RWPE2 (cell line): ENCODE measurements around the gene WIZ.
A peak's percentile ranks its signal among the peaks of the same experiment; 100 is the strongest.

ENCODE experiments used
- ATAC-seq: fragments of 200-7000 bp; cut with Tn5 transposase; 3 replicates; pipeline ENCODE4 v1.9.1; 2021; ENCODE audit warnings: low read depth
- DNase-seq: peaks from one replicate; pipeline ENCODE4 v3.0.0-alpha.2; 2020; ENCODE audit warnings: low spot score
- H3K27ac ChIP-seq: fragments of 450-650 bp; 2 replicates; pipeline ENCODE4 v1.5.1; 2017; ENCODE audit warnings: mild to moderate bottlenecking; ENCODE audit not compliant: poor library complexity, severe bottlenecking
- H3K27me3 ChIP-seq: fragments of 250-450 bp; sonication (Bioruptor Pico); 2 replicates; pipeline ENCODE4 v1.5.1; 2021; ENCODE audit warnings: mild to moderate bottlenecking, moderate library complexity; ENCODE audit not compliant: insufficient read depth, poor library complexity, severe bottlenecking
- H3K36me3 ChIP-seq: fragments of 250-450 bp; sonication (Bioruptor Pico); 2 replicates; pipeline ENCODE4 v1.5.1; 2020; ENCODE audit warnings: low read depth, mild to moderate bottlenecking, moderate library complexity
- H3K4me1 ChIP-seq: fragments of 250-450 bp; sonication (Bioruptor Pico); 2 replicates; pipeline ENCODE4 v1.5.1; 2021; ENCODE audit warnings: mild to moderate bottlenecking, moderate library complexity; ENCODE audit not compliant: insufficient read depth, poor library complexity, severe bottlenecking
- H3K4me3 ChIP-seq: fragments of 250-450 bp; sonication (Bioruptor Pico); 2 replicates; pipeline ENCODE4 v1.5.1; 2021; ENCODE audit warnings: mild to moderate bottlenecking, moderate library complexity; ENCODE audit not compliant: severe bottlenecking
- H3K9me3 ChIP-seq: fragments of 250-450 bp; sonication (Bioruptor Pico); 2 replicates; pipeline ENCODE4 v1.5.1; 2021; ENCODE audit warnings: mild to moderate bottlenecking, moderate library complexity; ENCODE audit not compliant: severe bottlenecking
- TF ChIP-seq, protein P1 (sequence below): fragments of 450-650 bp; IDR thresholded peaks from one replicate; pipeline ENCODE4 v1.5.1; 2017; ENCODE audit warnings: mild to moderate bottlenecking, moderate library complexity; ENCODE audit not compliant: poor library complexity, severe bottlenecking

Gene WIZ

DNA sequence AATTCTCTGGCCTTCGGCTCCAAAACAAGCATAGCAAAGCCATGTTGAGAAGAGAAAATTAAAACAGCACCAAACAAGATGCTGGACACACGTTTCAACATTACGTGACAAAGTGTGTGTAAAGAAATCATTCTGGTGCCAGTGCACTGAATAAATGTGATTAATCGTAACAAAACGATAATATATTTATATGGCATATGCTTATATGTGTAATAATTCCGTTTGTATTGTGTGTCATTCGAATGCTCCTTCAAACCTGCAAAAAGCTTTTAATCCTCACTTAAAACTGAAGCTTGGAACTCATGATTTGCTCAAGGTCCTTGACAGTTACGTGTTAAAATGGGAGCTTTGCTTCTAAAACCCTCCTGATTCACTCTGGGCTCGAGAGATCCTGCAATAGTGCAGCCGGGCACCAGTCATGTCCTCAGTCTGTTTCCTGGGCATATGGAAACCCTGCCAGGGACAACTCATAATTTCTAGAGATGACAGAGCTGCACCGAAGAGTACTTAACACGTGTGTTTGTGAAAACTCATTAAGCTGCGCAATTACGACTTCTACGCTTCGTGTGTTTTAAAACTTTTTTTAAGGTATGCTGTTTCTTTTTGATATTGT, 30.2 kb downstream of the WIZ start:
- Histone ChIP-seq H3K9me3 (peaks cover 4% of the 10 kb centered on the region), H3K4me3 (peak overlapping the region; percentile 78), H3K36me3 (peaks cover 40% of the 10 kb centered on the region), H3K27me3 (no peaks in the 10 kb centered on the region), H3K4me1 (no peaks in the 10 kb centered on the region), H3K27ac (peak overlapping the region; percentile 8)
- no peak for DNase-seq
- ATAC-seq, result no peak
- TF ChIP-seq, protein P1, sequence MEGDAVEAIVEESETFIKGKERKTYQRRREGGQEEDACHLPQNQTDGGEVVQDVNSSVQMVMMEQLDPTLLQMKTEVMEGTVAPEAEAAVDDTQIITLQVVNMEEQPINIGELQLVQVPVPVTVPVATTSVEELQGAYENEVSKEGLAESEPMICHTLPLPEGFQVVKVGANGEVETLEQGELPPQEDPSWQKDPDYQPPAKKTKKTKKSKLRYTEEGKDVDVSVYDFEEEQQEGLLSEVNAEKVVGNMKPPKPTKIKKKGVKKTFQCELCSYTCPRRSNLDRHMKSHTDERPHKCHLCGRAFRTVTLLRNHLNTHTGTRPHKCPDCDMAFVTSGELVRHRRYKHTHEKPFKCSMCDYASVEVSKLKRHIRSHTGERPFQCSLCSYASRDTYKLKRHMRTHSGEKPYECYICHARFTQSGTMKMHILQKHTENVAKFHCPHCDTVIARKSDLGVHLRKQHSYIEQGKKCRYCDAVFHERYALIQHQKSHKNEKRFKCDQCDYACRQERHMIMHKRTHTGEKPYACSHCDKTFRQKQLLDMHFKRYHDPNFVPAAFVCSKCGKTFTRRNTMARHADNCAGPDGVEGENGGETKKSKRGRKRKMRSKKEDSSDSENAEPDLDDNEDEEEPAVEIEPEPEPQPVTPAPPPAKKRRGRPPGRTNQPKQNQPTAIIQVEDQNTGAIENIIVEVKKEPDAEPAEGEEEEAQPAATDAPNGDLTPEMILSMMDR, result peak; percentile 45

DNA sequence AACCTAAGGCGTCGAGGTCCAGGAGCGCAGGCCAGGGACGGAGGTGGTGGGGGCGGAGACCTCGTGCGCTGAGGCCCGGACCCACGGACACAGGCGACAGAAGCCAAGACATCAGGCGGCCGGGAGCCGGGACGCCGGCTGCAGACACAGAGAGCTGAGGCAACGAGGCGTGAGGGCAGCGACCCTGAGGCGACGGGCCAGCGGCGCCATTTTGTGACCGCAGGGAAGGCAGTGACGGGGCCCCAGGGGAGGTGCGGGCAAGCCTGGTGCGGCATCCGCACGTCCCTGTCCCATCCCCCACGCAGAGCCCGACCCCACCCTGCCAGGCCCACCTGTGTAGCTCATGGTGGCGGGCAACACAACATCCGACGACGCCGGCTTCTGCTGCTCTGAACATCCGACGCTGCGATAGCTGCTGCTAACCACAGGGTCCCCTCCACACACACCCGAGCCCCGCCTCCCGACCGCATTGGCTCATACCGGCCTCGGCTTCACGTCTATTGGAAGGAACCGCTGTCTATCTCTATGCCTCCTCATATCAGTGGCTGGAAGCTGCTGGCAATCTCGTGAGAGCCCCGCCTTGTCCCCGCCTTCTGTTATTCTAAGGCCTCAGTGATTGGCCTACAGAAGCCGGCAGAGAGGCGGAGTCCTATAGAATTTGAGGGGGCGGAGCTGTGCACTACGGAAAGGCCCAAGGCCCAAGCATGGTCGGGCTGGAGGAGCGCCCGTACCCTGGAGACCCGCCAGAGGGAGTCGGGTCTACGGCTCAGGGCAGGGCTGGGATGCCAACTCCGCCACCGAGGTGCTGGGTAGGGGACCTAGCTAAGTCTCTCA, 31.0 kb downstream of the WIZ start, which contains the start of gene AKAP8L:
Gene AKAP8L, minus strand, starts transcription at position 410 of the 834 bp plus-strand sequence. Its CDS starts 65 bp downstream, at position 345.
- Histone ChIP-seq H3K36me3 (peaks cover 32% of the 10 kb centered on the region), H3K9me3 (peaks cover 4% of the 10 kb centered on the region), H3K27me3 (no peaks in the 10 kb centered on the region), H3K4me3 (peak within 1 kb of the TSS; percentile 78), H3K4me1 (no peaks in the 10 kb centered on the region), H3K27ac (peak within 1 kb of the TSS; percentile 51)
- TF ChIP-seq, protein P1, result peak; percentile 75
- DNase-seq (peak; percentile 99), ATAC-seq (peak; percentile 96)

DNA sequence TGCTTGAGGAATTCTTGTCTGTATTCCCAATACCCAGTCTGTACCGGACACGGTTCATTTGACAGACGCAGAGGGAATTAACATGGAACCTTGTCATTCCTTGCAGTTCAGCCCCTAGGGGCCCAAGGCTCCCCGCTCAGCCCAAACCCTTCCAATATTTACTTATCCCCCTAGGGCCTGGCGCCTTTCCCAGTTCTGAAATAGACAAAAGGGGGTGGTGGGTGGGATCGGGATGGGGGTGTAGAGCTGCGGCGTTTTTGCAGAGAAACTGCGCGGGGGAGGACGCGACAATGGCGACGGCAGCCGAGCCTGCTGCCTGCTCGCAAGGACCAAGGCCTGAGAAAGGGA, 31.6 kb downstream of the WIZ start:
- H3K27ac ChIP-seq, result peak overlapping the region; percentile 51
- no peaks in the 10 kb centered on the region for H3K27me3 ChIP-seq
- H3K4me1 ChIP-seq, result no peaks in the 10 kb centered on the region
- ATAC-seq (no peak), DNase-seq (no peak)
- TF ChIP-seq, protein P1, result no peak
- peaks cover 27% of the 10 kb centered on the region for H3K36me3 ChIP-seq
- H3K9me3 ChIP-seq, result peaks cover 1% of the 10 kb centered on the region
- H3K4me3 ChIP-seq, result peak overlapping the region; percentile 78

DNA sequence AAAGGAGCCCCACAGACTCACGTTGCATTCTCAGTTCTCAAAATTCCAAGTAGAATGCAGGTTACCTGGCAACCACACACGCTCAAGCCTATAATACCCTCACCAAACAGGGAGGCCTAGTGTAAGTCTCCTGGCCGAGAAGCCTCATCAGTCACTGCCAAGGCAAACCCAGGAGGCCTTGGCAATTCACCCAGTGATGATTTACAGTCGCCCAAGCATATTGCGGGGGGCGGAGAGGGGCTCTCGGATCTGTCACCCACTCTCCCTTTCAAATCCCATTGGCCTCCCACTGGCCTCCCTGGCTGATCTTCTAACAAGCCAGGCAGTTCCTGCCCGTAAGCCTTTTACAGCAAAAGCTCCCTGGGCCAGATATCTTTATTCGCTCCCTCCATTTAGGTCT, 32.1 kb downstream of the WIZ start:
- DNase-seq, result no peak
- Histone ChIP-seq H3K9me3 (no peaks in the 10 kb centered on the region), H3K36me3 (peaks cover 28% of the 10 kb centered on the region), H3K27ac (peak overlapping the region; percentile 51), H3K4me3 (peak overlapping the region; percentile 78), H3K4me1 (no peaks in the 10 kb centered on the region), H3K27me3 (no peaks in the 10 kb centered on the region)
- ATAC-seq, result no peak
- TF ChIP-seq, protein P1, result no peak
